ENCODE measurements around the gene ATP6AP1.

ATP6AP1 gene

GRCh38 chrX:154430479-154430878, 2.0 kb downstream of the ATP6AP1 start:
- DNase-seq (ENCODE audit: low read depth in 2 of 2, low spot score in 1 of 2) = no peak

GRCh38 chrX:154430916-154431315, 2.4 kb downstream of the ATP6AP1 start:
- DNase-seq (ENCODE audit: low read depth in 2 of 2, low spot score in 1 of 2) = no peak

- DNase-seq (ENCODE audit: low read depth in 2 of 2, low spot score in 1 of 2) = no peak
These were observed 2.9 kb downstream of the ATP6AP1 start for GRCh38 chrX:154431341-154431740.

GRCh38 chrX:154432210-154432609, 3.7 kb downstream of the ATP6AP1 start:
- DNase-seq (ENCODE audit: low read depth in 2 of 2, low spot score in 1 of 2) = no peak

- DNase-seq (ENCODE audit: low read depth in 2 of 2, low spot score in 1 of 2) = no peak
These were observed 5.1 kb downstream of the ATP6AP1 start for GRCh38 chrX:154433605-154434004.

- no peak for DNase-seq (ENCODE audit: low read depth in 2 of 2, low spot score in 1 of 2)
These were observed 6.1 kb downstream of the ATP6AP1 start for GRCh38 chrX:154434394-154435168.

- no peak for DNase-seq (ENCODE audit: low read depth in 2 of 2, low spot score in 1 of 2)
These were observed 6.8 kb downstream of the ATP6AP1 start for GRCh38 chrX:154435171-154435733.

- DNase-seq (ENCODE audit: low read depth in 2 of 2, low spot score in 1 of 2) = no peak
These were observed 8.0 kb downstream of the ATP6AP1 start for GRCh38 chrX:154436374-154436982.

- DNase-seq (ENCODE audit: low read depth in 2 of 2, low spot score in 1 of 2) = no peak
These were observed 8.7 kb downstream of the ATP6AP1 start, which contains the start of gene GDI1 for GRCh38 chrX:154436983-154437752. Gene GDI1 (plus strand): TSS chrX:154437154. CDS start chrX:154437255, 101 bp downstream.

- no peak for DNase-seq (ENCODE audit: low read depth in 2 of 2, low spot score in 1 of 2)
These were observed 9.8 kb downstream of the ATP6AP1 start for GRCh38 chrX:154437971-154438893.

GRCh38 chrX:154439841-154440240, 11.4 kb downstream of the ATP6AP1 start:
- no peak for DNase-seq (ENCODE audit: low read depth in 2 of 2, low spot score in 1 of 2)

GRCh38 chrX:154440623-154441357, 12.3 kb downstream of the ATP6AP1 start:
- no peak for DNase-seq (ENCODE audit: low read depth in 2 of 2, low spot score in 1 of 2)

- DNase-seq (ENCODE audit: low read depth in 2 of 2, low spot score in 1 of 2) = no peak
These were observed 13.1 kb downstream of the ATP6AP1 start for GRCh38 chrX:154441564-154441963.

GRCh38 chrX:154441984-154442707, 13.7 kb downstream of the ATP6AP1 start:
- DNase-seq (ENCODE audit: low read depth in 2 of 2, low spot score in 1 of 2) = no peak

- no peak for DNase-seq (ENCODE audit: low read depth in 2 of 2, low spot score in 1 of 2)
These were observed 15.0 kb downstream of the ATP6AP1 start for GRCh38 chrX:154443479-154443910.

GRCh38 chrX:154443992-154444754, 15.7 kb downstream of the ATP6AP1 start, which contains the start of gene FAM50A:
Gene FAM50A (plus strand): TSS chrX:154444141. CDS start chrX:154444236, 95 bp downstream.
- peak in 1 of 2 donors; percentile 52 for DNase-seq (ENCODE audit: low read depth in 2 of 2, low spot score in 1 of 2)

GRCh38 chrX:154444755-154445246, 16.3 kb downstream of the ATP6AP1 start:
- no peak for DNase-seq (ENCODE audit: low read depth in 2 of 2, low spot score in 1 of 2)

- no peak for DNase-seq (ENCODE audit: low read depth in 2 of 2, low spot score in 1 of 2)
These were observed 17.3 kb downstream of the ATP6AP1 start for GRCh38 chrX:154445776-154446175.
